ENCODE measurements around the gene CHP1.

DNA sequence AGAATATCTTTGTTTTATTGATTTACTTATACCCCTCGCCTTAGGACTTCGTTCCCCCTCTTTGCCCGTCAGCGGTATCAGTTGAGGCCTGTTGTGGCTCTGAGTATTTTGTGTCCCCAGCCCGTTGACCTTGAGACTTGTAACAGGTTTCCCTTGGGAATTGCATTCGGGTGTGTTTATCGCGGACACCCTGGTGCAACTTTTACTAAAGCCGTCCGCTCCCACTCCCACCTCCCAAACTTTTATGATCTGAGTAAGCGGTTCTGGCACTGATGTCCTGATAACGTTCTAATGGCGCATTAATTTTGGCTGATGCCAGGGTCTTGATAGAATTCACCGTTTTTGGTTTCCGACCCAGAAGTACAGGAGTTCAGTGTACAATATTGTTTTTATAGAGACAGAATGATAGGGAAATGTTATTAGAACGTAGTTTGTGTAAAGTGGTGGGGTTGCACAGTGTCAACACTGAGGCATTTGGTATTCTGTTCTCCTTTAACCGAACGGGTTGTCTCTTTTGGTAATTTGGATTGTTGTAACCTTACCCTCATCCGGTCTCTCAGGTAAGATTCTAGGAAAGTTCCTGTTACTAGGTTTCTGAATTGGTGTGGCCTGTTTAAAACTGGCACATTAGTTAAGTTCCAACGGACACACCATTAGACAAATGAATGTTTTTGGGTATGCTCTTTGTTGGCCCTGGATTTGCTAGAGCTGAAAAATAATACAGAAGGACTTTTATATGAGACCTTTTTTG, 53.5 kb downstream of the CHP1 start:
- no peak; the same call in 1 of the 2 replicates for TF ChIP-seq POLR2AphosphoS5 (IDR thresholded peaks at IDR 0.05; ENCODE audit: low read depth, low read length)
- TF ChIP-seq, protein P1, sequence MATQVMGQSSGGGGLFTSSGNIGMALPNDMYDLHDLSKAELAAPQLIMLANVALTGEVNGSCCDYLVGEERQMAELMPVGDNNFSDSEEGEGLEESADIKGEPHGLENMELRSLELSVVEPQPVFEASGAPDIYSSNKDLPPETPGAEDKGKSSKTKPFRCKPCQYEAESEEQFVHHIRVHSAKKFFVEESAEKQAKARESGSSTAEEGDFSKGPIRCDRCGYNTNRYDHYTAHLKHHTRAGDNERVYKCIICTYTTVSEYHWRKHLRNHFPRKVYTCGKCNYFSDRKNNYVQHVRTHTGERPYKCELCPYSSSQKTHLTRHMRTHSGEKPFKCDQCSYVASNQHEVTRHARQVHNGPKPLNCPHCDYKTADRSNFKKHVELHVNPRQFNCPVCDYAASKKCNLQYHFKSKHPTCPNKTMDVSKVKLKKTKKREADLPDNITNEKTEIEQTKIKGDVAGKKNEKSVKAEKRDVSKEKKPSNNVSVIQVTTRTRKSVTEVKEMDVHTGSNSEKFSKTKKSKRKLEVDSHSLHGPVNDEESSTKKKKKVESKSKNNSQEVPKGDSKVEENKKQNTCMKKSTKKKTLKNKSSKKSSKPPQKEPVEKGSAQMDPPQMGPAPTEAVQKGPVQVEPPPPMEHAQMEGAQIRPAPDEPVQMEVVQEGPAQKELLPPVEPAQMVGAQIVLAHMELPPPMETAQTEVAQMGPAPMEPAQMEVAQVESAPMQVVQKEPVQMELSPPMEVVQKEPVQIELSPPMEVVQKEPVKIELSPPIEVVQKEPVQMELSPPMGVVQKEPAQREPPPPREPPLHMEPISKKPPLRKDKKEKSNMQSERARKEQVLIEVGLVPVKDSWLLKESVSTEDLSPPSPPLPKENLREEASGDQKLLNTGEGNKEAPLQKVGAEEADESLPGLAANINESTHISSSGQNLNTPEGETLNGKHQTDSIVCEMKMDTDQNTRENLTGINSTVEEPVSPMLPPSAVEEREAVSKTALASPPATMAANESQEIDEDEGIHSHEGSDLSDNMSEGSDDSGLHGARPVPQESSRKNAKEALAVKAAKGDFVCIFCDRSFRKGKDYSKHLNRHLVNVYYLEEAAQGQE (IDR thresholded peaks at IDR 0.05; ENCODE audit: insufficient read depth in 1 of 2, low read depth in 2 of 2, low read length in 2 of 2) = no peak
- TF ChIP-seq SIN3A (IDR thresholded peaks at IDR 0.05; ENCODE audit: borderline replicate concordance, insufficient read depth, low read length) = no peak; the same call in 1 of the 2 replicates
- TF ChIP-seq TAF1 (IDR thresholded peaks at IDR 0.05; ENCODE audit: borderline replicate concordance, insufficient read depth, low read length) = no peak
- TF ChIP-seq FOXP2 (optimal IDR thresholded peaks at IDR 0.05; ENCODE audit: borderline replicate concordance, extremely low read depth, extremely low read length, insufficient read depth) = no peak

Data from PFSK-1 (cell line).